DMS79 (cell line): ENCODE data around the gene TRIM28.
"Not testable (repeated sequence)": the region's sequence is repeated elsewhere in the genome, so short reads cannot be mapped to it uniquely, and the experiment has no call there.

Experiments used
- DNase-seq: peaks from one replicate; lab custom pipeline; 2025; lab: John Stamatoyannopoulos, UW

TRIM28 gene

DNA sequence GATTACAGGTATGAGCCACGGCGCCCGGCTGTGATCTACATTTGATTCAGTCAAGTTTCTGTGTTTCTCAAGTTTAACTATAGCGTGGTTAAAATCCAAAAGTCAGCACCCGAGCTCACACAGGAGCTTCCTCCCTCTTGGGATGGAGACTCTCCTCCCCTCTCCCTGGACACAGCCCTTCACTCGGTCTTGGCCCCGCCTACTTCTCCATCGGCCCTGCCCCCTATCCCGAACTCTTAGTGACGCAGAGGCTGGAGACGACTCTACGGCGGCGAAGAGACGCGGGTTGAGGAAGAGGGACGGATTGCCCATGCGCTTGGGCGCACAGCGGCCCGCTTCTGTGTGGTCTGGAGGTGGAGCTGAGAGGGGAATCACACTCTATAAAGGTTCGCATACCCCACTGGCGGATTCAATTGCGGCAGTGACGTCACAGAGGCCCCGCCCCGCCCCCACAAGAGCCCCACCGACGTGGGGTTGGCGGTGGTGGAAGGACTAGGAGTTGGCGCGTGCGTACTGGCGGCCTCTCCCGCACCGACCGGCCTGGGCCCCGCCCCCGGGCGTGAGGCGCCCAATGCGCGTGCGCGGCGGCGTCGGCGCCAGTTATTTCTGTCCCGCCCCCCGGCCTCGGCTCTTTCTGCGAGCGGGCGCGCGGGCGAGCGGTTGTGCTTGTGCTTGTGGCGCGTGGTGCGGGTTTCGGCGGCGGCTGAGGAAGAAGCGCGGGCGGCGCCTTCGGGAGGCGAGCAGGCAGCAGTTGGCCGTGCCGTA lies at the start of gene TRIM28:
TSS of gene TRIM28 (plus strand) at position 239 of the 765 bp plus-strand sequence. CDS start 694 bp downstream, outside the sequence.
- no peak for DNase-seq

DNA sequence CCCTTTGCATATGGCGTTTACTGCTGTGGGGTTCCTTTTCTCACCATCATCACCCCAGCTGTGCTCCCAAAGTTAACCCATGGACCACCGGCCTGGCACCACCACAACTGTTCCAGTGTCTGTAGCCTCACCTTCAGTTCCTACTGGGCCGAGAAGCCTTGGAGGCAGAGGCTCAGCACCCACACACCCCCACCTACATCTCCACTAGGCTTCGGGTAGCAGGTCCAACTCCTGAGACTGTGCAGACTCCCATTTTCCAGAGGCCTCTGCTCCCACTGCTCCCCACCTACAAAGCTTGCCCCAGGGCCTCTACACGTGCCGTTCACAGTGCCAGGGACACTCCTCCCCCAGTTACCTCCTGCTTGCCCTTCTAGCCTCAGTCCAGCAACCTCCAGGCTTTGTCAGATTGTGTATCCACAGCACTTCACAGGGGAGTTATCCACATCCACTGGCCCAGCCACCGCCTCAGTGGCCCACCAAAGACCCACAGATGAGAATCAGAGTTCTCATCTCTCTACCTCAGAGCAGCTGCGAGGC lies 46.2 kb upstream of the TRIM28 start:
- DNase-seq, result no peak

DNA sequence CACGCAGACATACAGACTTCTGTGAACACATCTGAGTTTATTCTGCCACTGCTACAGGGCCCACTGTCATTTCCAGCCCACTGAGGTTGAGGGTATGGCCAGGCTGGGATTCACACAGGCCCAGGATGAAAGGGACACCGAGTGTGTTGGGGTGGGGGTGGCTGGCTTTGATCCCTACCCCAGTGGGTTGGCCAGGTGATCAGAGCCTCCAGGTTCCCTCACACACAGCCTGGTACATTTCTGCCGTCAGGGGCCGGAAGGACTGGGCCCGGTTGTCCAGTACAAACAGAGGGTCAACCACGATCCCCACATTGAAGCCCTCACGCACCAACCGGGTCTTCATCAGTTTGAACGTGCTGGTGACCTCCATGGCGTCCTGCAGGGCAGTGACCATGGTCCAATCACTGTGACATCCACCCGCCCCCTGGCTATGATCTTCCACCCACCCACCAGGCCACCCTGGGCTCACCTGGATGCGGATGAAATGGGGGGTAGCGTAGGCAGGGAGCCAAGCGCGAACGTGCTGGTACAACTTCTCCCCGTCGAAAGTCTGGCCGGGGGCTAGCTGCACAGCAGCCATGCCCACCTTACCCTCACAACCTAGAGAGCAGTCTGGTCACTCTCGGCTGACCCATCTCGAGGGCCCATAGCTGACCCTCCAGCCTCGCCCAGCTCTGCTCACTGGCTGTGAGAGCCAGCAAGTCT lies 45.4 kb upstream of the TRIM28 start:
- no peak for DNase-seq

DNA sequence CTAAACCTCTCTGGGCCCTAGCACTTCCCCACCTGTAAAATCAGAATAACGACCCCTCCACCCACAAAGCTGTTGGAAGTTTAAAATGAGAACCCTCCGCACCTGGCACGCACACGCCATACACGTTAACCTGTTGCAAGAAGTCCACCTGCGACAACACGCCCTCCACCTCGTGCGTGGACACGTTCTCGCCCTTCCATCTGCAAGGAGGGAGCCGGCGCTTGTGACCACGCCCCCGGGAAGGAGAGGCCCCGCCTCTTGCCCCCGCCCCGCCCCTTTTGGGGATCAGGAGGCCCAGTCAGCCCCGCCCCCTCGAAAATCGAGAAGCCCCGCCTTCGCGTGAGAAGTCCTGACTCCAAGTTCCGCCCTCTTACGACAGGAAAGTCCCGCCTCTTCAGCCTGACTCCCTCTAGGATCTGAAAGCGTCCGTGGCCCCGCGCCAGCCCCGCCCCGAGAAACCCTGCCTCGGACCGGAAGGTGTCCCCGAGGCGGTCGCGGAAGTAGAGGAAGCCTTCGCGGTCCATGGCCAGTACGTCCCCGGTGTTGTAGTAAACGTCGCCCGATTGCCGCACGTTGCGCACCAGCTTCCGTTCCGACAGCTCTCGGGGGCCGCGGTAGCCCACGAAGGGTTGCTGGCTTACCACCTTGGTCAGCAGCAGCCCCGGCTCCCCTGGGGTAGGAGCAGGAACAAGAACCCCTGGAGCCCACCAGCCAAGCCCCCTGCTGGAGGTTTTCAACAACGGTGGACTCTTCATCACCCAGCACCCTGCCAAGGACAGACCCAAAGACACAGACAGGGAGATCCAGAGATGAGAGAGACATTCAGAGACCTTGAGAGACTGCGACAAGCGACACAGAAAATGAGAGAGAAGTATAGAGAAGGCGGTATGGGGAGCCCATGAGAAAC lies 44.6 kb upstream of the TRIM28 start:
- peak; percentile 98 for DNase-seq

DNA sequence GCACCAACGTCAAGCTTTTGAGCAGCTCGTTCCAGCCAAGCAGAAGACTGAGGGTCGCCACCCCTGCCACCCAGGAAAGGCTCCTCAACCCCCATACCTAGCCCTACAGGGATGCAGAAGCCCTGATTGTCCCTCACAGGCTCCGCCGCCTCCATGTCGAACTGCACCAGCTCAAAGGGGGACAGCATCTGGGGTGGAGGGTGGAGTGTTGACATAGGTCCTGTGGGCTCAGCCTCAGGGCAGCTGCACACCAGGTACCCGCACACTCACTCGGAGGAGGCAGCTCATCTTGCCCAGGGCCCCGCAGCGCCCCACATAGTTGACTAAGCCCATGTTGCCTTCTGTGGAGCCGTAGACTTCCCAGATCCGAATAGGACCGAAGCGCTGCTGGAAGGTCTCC lies 43.6 kb upstream of the TRIM28 start:
- no peak for DNase-seq

DNA sequence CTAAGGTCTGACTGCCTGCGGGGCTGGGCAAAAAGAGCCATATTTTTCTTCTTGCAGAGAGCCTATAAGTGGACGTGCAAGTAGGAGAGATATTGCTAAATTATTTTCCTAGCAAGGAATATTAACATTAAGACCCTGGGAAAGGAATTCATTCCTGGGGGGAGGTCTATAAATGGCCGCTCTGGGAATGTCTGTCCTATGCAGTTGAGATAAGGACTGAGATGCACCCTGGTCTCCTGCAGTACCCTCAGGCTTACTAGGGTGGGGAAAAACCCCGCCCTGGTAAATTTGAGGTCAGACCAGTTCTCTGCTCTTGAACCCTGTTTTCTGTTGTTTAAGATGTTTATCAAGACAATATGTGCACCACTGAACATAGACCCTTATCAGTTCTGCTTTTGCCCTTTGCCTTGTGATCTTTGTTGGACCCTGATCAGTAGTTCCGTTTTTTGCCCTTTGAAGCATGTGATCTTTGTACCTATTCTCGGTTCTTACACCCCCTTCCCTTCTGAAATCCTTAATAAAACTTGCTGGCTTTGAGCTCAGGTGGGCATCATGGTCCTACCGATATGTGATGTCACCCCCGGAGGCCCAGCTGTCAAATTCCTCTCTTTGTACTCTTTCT lies 36.2 kb upstream of the TRIM28 start:
- not testable (repeated sequence) for DNase-seq

DNA sequence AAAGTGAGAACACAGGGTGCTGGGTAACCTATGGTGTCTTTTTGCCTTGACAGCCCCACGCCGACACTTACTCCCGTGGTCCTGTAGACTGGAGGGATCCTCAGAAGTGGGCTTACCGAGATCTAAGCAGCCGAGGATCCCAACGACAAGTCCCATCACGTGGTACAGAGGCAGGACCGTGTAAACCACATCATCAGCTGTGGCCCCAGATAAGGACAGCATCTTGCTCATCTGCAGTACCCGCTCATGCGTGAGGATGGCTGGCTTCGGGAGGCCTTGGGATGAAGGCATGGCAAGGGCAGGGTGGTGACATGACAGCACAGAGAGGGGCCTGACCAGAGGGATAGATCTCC lies 34.2 kb upstream of the TRIM28 start:
- DNase-seq, result no peak

DNA sequence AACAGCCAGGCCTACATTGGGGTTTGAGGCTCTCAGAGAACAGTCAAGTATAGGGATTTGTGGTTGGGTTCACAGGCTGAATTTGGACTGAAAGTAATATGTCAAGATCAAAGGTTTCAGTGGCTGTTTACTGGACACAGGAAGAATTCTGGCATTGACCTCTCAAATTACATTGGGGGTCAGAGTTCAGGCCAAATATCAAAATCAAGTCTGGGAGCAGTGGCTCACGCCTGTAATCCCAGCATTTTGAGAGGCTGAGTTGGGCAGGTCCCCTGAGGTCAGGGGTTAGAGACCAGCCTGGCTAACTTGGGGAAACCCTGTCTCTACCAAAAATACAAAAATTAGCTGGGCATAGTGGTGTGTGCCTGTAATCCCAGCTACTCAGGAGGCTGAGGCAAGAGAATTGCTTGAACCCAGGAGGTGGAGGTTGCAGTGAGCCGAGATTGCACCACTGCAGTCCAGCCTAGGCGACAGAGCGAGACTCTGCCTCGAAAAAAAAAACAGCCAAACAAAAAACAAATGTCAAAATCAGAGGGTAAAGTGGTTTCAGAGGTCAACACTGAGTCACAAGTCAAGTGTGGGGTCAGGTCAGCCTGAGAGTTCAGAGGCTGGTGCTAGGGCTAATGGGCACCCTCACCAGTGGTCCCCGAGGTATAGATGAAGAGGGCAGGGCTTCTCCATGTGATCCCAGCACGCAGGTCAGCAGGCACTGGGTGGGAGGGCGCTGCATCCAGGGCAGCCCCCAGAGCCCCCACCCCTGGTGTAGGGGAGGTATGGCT lies 33.6 kb upstream of the TRIM28 start:
- DNase-seq, result no peak

DNA sequence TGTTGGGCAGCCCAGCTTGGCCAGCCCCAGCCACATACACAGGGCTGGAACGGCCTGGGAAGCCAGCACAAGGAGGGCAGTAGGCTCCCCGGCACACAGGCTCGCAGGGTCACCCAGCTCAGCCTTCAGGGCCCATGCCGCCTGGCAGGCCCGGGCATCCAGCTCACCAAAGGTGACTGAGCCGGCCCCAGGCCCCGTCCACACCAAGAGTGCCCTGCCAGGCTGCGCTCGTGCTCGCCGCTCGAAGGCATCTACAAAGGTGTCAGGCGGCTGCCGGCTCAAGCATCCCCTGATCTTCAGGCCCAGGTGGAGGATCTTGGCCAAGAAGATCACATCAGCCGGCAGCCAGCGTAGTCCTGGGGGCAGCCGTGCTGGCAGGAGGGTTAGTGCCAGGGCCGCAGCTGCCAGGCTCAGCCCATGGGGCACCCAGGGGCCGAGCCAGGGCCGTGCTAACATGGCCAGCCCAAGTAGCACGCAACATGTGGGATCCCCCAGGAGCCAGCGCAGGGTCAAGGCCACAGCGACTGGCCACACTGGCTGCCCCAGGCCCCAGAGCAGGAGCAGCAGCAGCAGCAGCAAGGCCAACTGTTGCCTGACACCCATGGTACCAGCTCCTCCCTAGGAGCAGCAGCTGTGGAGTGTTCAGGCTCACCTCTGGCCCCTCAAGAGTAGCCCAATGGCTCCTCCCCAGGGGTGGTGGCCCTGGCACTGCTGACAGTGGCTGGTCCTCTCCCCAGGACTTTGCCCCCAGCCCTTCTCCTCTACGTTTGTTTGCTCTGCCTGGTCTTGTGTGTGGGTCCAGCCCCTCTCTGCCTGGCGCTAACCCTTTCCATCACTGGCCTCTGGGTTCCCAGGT lies 32.3 kb upstream of the TRIM28 start, which contains the start of gene SLC27A5:
TSS of gene SLC27A5 (minus strand) at position 640 of the 856 bp plus-strand sequence. CDS start at position 603, 37 bp downstream.
- no peak for DNase-seq

DNA sequence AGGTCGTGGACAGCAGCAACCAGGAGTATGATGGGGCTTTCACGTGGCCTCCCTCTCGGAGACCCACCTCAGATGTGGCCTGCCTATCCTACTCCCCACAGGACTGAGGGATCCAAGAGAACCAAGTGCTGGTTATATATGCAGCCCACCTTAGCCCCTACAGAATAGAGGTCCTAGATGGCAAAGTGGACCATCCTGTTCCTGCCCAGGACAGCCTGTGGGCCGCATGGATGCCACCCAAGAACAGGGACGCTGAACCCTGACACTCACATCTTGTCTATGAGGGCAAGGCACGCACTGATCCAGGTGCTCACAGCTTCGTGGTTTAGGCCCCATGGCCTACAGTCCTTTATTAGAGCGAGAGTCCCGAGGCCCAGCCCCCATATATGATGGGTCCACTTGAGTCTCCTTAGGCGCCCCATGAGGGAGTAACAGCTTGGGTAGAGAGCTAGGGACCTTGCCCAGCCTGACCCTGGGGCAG lies 30.6 kb upstream of the TRIM28 start:
- no peak for DNase-seq

DNA sequence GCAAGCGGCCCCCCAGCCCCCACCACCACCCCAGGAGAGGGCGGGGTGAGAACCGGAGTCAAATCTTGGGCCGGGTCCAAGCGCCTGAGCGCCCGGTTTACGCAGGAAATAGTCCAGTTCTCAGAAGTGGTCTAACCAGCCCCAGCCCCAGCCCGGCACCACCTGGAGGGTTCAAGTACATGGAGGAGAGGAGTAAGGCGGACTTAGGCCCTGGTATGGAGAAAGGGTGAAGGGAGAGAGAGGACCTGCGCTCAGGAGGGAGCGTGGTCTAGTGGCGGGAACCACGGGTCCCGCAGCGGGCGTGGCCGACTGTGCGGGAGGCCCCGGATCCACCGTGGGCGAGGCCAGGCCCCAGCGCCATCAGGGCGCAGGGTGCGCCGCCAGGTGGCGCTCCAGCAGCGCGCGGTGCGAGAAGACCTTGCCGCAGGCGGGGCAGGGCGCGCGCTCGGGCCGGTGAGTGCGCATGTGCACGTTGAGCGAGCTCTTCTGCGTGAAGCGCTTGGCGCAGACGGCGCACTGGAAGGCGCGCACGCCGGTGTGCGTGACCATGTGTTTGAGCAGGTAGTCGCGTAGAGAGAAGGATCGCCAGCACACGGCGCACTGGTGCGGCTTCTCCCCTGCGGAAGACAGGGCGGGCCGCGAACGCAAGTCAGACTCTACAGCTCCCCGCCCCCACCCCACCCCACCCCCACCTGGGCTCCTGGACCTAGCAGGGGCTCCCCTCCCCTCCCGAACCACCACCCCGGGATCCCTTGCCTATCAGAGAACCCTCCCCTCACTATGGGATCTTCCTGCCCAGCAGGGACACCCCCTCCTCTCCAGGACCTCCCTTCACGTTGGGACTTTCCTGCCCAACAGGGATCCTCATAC lies 29.9 kb upstream of the TRIM28 start:
- peak; percentile 89 for DNase-seq

DNA sequence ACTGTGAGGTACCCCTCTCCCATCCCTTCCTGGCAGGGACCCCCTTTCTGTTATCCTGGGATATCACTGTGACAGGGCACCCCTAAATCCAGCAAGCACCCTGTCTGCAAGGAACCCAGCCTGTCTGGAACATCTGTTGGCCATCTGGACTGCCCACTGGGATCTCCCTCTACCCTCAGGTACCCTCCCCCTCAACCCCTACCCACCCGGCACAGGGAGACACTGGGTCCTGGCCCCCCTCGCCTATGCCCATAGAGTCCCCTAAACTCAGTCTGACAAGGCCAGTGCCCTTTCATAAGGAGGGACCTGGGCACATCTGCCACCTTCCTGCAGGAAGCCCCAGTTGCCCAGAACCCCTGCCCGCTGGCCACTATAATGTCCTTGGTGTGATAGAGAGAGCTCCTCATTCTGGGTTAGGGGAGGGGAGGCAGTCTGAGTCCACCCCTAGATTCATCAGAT lies 29.3 kb upstream of the TRIM28 start:
- no peak for DNase-seq

DNA sequence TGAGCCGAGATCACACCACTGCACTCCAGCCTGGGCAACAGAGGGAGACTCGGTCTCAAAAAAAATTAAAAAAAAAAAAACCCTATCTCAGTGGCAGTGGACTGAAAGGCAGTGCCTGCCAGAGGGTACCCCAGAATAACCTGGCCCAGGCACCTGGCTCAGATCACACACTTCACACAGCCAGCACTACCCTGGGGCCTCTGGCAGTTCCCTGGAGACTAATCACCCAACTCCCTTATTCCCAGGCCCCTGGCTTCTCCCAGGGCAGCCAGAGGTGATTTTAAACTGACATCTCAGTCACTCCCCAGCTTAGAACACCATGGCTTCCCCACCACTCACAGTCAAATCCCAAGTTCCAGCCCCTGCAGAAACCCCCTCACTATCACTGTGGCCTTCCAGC lies 28.6 kb upstream of the TRIM28 start:
- DNase-seq, result no peak

DNA sequence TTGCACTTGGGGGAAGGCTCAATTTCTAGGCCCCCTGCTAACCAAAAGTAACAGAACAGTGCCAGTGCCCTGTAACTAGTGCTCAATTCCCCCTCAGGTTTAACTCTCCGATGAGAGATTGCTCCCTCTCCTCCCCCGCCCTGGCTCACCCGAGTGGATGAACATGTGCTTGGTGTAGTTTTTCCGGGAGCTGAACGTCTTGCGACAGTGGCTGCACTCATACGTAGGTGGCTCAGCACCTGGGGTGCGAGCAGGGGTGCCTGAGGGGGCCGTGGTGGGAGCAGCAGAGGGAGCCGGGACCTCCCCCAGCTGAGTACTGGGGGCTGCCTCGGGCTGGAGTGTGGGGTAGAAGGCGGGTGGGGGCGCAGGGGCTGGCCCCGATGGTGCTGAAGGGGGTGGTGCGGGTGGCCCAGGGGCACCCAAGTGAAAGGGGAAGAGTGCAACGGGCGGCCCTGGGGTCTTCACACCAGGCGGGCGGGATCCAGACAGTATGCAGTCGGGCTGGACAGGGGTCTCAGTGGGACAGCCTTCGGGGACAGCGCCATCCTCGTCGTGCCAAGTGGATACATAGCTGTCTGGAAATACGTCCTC lies 27.5 kb upstream of the TRIM28 start:
- no peak for DNase-seq

DNA sequence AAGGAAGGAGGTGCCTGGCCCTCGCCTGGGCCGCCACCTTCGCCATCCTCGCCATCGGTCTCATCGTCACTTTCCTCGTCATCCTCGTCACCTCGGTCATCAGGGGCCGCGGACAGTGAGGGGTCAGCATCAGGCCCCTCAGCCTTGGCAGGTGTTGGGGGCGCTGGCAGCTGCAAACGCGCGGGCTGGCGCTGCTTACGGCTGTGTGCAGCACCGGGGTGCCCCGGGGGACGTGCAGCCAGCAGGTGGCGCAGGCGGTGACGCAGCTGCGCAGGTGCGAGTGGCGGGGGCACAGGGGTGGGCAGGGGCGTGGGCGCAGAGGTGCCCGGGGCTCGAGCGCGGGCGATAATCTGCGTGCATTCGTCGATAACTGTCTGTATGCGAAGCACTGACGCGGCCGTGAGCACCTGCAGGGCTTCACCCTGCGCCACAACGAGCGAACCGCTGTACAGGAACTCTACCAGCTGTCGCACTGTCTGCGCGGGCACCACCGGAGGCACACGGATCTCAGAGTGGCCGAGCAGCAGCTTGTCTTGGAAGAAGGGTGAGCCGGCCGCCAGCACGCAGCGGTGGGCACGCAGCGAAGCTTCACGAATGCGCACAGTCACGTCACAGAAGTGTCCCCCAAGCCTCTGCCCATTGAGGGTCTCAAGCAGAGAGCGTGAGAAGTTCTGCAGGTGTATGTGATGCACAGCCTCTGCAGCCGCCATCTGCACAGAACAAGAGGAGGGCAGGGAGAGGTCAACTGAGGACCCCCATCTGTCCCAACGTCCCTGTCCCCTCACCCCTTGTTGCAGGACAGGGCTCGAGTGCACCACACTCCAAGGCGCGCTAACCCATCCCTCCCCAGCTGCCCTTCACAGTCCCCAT lies 26.7 kb upstream of the TRIM28 start:
- no peak for DNase-seq

DNA sequence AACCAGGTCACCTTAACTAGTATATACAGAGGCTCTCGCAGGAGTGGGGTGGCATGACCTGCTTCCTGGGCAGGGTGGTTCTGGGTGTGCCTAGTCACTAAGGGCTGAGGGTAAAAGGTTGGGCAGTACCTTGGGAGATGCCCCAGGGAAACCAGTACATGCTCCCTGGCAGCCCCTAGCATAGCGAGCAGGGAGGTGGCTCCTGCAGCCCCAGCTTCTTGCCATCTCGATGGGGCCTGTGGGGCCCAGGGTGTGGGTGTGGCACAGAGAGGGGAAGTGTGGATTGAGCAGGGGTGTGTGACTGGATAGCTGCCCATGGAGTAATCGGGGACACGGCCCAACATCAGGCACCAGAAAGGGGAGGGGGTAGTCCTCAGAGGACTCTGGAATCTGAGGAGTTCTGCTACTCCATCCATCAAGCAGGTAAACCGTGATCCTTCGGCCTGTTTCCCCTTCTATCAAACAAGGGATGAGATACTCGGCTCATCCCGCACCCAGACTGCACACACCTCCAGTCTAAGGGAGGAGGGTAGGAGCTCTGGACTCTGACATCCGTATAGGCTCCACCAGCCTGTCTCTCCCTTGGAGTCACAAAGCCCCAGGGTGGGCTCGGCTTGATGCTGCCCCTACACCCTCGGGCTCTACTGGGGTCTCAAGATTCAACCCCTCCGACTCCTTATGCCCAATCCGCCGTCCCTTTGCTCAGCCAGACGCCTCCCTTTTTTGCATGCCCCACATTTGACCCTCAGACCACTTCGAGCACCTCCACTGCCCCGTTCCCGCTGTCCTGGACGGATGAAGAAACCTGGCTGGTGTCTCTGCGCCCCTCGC lies 25.4 kb upstream of the TRIM28 start:
- DNase-seq, result no peak

DNA sequence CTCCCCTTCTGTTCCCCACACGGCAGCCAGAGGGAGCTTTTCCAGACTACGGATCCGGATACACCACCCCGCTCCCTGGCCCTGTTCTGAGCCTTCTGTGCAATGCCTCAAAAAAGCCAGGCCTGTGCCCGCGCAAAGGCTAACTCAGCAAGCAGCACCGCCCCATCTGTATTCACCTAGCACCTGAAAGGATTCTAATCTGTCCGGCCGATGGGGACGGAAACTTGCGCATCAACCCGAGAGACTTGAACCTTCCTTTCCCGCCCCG lies 24.8 kb upstream of the TRIM28 start:
- peak; percentile 35 for DNase-seq
